Measurements from ENCODE around the gene NINJ1. TPM values are rescaled to one million over a fixed set of nuclear protein-coding genes. Genes with fewer than 3 reads are reported as not detected.
"Not testable (repeated sequence)": the region's sequence is repeated elsewhere in the genome, so short reads cannot be mapped to it uniquely, and the experiment has no call there.

Gene NINJ1
- total RNA-seq, 2 donors from 2014 or later, result 169 to 219 TPM

DNA sequence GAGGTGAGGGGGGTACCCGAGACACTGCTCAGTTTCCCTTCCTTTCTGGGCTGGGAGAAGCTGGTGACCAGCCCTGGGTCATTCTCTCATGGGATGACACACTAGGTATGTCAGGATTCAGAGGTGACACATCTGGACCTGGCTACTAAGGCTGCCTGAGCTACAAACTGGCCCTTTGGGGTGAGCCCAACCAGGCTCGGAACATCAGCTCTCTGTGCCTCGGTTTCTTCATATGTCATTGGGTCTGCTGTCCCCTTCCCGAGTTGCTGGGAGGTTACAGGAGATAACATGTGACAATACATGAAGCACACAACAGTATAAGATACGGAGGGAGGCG is 26.3 kb downstream of the NINJ1 start:
- ATAC-seq (no peak), DNase-seq (no peak)
- no peak overlapping the region for H3K27ac Mint-ChIP-seq
- H3K9me3 ChIP-seq (ENCODE audit: control insufficient read depth, low read length, poor library complexity, severe bottlenecking), result no peaks in the 10 kb centered on the region
- H3K27me3 Mint-ChIP-seq, result no peaks in the 10 kb centered on the region
- H3K36me3 Mint-ChIP-seq (ENCODE audit: low read depth), result peaks cover 13% of the 10 kb centered on the region
- no peak overlapping the region for H3K4me3 Mint-ChIP-seq
- peaks cover 37% of the 10 kb centered on the region for H3K4me1 Mint-ChIP-seq

DNA sequence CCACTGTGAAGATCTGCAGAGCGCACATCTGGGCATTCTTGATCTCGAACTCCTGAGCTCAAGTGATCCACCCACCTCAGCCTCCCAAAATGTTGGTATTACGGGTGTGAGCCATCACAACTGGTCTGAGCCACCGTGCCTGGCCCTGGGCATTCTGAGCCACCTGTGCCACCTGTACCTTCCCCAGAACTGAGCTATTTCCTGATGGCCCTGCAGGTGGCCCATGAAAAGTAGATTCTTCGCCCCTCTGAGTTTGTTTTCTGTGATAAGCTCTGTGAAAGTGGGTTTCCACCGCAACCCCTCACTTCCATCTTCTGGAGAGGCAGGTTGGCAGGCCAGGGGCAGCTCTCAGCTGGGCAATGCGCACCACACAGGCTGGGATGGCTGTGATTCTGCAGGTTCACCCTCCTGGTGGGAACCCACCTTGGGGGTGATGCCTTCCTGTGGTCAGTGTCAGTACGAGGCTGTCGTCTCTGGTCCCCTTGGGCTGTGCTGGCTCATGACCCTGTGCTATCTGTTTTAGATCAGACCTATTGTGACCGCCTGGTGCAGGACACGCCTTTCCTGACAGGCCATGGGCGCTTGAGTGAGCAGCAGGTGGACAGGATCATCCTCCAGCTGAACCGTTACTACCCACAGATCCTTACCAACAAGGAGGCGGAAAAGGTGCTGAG is 26.8 kb downstream of the NINJ1 start:
- ATAC-seq, result no peak
- Mint-ChIP-seq H3K4me1 (peaks cover 38% of the 10 kb centered on the region), H3K36me3 (ENCODE audit: low read depth) (peaks cover 13% of the 10 kb centered on the region), H3K4me3 (no peak overlapping the region), H3K27me3 (no peaks in the 10 kb centered on the region), H3K27ac (peak overlapping the region; percentile 51)
- no peaks in the 10 kb centered on the region for H3K9me3 ChIP-seq (ENCODE audit: control insufficient read depth, low read length, poor library complexity, severe bottlenecking)
- DNase-seq, result peak in 1 of 3 donors; percentile 3

DNA sequence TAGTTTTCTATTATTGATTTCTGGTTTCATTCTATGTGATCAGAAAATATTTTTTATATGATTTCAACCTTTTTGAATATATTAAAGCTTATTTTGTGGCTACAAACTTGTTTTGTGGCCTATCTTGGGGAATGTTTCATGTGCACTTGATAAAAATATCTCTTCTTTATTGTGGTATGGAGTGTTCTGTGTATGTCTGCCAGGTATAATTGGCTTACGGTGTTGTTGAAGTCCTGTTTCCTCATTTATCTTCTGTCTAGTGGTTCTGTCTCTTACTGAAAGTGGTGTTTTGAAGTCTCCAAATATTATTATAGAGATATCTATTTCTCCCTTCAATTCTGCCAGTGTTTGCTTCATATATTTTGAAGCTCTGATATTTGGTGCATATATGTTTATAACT is 28.4 kb downstream of the NINJ1 start:
- DNase-seq (no peak), ATAC-seq (peak; percentile 58)
- H3K9me3 ChIP-seq (ENCODE audit: control insufficient read depth, low read length, poor library complexity, severe bottlenecking), result no peaks in the 10 kb centered on the region
- Mint-ChIP-seq H3K4me1 (peaks cover 37% of the 10 kb centered on the region), H3K27me3 (no peaks in the 10 kb centered on the region), H3K4me3 (no peak overlapping the region), H3K27ac (peak overlapping the region; percentile 51), H3K36me3 (ENCODE audit: low read depth) (peaks cover 13% of the 10 kb centered on the region)

DNA sequence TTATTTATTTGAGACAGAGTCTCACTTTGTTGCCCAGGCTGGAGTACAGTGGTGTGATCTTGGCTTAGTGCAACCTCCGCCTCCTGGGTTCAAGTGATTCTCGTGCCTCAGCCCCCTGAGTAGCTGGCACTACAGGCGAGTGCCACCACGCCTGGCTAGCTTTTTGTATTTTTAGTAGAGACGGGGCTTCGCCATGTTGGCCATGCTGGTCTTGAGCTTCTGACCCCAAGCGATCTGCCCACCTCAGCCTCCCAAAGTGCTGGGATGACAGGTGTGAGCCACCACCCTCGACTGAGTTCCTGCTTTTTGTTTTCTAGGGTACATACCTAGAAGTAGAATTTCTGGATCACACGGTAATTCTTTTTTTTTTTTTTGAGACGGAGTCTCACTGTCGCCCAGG is 33.0 kb downstream of the NINJ1 start:
- H3K9me3 ChIP-seq (ENCODE audit: control insufficient read depth, low read length, poor library complexity, severe bottlenecking); H3K27me3 Mint-ChIP-seq; H3K27ac Mint-ChIP-seq; H3K36me3 Mint-ChIP-seq (ENCODE audit: low read depth); H3K4me3 Mint-ChIP-seq; DNase-seq; ATAC-seq: not testable (repeated sequence)
- peaks cover 37% of the 10 kb centered on the region for H3K4me1 Mint-ChIP-seq

DNA sequence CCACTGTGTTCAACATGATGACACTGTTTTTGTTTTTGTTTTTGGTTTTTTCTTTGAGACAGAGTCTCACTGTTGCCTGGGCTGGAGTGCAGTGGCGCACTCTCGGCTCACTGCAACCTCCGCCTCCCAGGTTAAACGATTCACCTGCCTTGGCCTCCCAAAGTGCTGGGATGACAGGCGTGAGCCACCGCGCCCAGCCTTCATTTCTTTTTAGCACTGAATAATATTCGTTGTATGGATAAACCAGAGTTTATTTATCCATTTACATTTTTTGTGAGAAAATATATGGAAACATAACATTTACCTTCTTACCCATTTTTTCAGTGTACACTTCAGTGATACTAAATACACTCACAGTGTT is 33.8 kb downstream of the NINJ1 start:
- H3K36me3 Mint-ChIP-seq (ENCODE audit: low read depth), result peaks cover 6% of the 10 kb centered on the region
- no peak overlapping the region for H3K4me3 Mint-ChIP-seq
- H3K4me1 Mint-ChIP-seq, result peaks cover 32% of the 10 kb centered on the region
- no peak overlapping the region for H3K27ac Mint-ChIP-seq
- DNase-seq (no peak), ATAC-seq (no peak)
- H3K9me3 ChIP-seq (ENCODE audit: control insufficient read depth, low read length, poor library complexity, severe bottlenecking), result no peaks in the 10 kb centered on the region
- no peaks in the 10 kb centered on the region for H3K27me3 Mint-ChIP-seq

DNA sequence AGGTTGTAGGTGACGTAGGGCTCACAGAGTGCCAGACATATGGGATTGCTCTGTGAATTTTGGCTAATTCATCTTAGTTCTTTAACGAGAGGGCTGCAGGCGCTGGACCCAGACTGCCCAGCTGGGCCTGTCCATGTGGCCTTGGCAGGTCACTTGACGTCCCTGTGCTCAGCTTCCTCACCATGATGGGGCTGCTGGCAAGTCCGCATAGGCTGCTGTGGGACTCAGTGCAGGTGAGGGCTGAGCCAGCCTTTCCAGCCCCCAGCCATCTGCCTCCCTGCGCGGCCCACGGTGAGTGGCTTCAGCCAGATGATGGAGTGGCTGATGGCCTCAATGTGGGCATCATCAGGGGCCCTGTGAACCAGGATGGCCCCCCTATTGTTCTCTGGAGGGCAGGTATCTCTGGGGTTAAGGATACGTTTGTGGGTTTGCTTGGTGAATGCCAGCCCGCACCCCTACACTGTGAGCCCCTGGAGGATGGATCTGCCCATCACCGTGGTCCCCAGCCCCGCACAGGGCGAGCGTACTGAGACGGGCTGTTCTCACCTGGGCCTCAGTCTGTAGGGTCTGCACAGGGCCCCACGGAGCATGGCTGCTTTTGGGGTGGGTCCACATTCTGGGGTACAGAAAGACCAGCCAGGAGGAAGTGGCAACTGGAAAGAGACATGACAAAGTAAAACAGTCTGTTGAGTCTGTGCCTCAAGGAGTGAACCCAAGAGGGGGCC is 34.3 kb downstream of the NINJ1 start:
- Mint-ChIP-seq H3K27me3 (no peaks in the 10 kb centered on the region), H3K27ac (no peak overlapping the region), H3K36me3 (ENCODE audit: low read depth) (peaks cover 6% of the 10 kb centered on the region), H3K4me3 (no peak overlapping the region), H3K4me1 (peaks cover 32% of the 10 kb centered on the region)
- no peak for DNase-seq
- no peaks in the 10 kb centered on the region for H3K9me3 ChIP-seq (ENCODE audit: control insufficient read depth, low read length, poor library complexity, severe bottlenecking)
- ATAC-seq, result no peak

DNA sequence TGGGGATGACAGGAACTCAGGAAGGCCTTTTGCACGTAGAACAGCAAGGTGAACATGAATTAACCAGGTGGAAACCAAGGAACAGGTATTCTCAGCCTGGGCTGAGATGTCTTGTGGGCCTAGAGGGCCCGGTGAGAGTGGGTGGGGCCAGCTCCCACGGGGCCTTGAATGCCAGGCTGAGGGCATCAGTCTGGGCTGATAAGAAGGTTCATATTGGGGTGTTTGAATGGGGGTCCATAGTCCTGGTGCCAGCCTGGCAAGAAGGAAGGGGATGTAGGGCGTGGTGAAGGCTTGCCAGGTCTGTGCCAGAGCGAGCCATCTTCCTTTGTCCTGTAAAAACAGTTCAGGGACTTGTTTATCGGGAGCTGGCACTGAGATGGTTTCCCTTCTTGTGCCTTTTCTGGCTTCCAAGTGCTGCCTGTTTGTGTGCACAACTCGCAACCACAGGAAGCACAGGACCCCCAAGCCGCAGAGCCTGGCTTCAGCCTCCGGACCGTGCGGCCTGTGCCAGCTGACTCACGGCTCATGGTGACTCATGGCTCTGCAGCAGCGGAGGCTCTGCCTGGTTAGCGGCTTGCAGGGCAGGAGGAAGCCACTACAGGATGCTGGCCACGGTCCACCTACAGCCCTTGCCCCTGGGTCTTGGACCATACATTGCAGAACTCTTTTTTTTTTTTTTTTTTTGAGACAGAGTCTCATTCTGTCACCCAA is 35.7 kb downstream of the NINJ1 start:
- Mint-ChIP-seq H3K4me1 (peaks cover 40% of the 10 kb centered on the region), H3K4me3 (peak overlapping the region; percentile 93), H3K36me3 (ENCODE audit: low read depth) (peaks cover 2% of the 10 kb centered on the region), H3K27me3 (no peaks in the 10 kb centered on the region), H3K27ac (peak overlapping the region; percentile 91)
- no peaks in the 10 kb centered on the region for H3K9me3 ChIP-seq (ENCODE audit: control insufficient read depth, low read length, poor library complexity, severe bottlenecking)
- ATAC-seq (no peak), DNase-seq (peak in 1 of 3 donors; percentile 44)

DNA sequence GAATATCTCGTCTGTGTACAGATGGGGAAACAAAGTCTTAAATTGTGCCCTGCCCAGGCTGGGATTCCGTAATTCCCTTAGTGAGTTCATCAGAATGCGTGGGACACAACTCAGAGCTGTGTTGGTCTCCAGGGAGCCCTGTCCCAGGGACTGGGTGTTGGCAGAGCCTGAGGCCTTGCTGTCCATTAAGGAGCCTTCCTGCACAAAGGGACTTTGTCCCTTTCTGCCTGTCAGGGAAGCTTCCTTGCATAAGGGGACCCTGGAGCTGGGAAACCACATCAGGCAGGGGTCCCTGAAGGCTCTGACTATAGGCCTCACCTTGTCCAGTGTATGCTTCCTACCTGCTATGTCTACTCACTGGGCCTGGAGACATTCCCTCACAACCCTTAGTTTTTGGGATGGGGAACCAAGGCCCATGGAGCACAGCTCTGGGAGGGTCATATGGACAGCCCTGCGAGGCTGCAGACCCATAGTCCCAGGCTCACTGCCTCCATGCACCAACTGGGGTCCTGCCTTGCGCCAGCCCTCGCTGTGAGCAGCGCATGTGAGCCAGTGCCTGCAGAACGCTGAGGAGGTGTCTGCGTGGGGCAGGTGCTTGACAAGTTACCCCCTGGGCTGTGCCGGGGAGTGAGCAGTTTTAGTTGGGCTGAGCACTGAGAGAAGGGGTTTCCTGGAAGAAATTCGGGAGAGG is 36.4 kb downstream of the NINJ1 start:
- H3K4me3 Mint-ChIP-seq, result peak overlapping the region; percentile 93
- H3K4me1 Mint-ChIP-seq, result peaks cover 39% of the 10 kb centered on the region
- no peaks in the 10 kb centered on the region for H3K27me3 Mint-ChIP-seq
- H3K27ac Mint-ChIP-seq, result peak overlapping the region; percentile 91
- H3K9me3 ChIP-seq (ENCODE audit: control insufficient read depth, low read length, poor library complexity, severe bottlenecking), result no peaks in the 10 kb centered on the region
- DNase-seq (no peak), ATAC-seq (no peak)
- peaks cover 2% of the 10 kb centered on the region for H3K36me3 Mint-ChIP-seq (ENCODE audit: low read depth)

DNA sequence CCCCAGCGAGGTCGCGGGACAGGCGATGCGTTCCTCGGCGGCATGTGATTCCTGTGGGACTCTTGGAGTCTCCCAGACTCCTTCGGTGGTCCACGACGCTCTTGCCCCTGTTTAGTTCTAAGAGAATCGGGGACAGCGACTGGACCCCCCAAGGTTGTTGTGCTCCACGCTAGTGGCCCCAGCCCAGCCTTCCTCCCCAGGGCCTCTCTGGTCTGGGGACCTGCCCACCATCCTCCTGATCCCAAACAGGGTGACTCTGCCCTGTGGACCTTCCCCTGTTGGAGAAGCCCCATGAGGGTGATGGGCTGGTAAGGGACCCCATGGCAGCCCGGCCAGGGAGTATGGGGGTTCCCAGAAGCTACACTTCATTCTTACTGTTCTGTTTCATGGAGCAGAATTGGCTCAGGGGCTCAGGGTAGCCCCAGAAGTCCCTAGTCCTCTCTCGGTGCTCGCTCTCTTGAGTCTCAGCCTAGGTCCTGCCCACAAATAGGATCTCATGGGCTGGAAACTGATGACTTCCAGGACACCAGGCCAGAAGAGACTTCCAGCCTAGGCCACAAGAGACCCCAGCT is 37.2 kb downstream of the NINJ1 start:
- Mint-ChIP-seq H3K4me3 (peak overlapping the region; percentile 93), H3K36me3 (ENCODE audit: low read depth) (no peaks in the 10 kb centered on the region), H3K27ac (peak overlapping the region; percentile 91), H3K4me1 (peaks cover 43% of the 10 kb centered on the region), H3K27me3 (no peaks in the 10 kb centered on the region)
- DNase-seq (no peak), ATAC-seq (no peak)
- H3K9me3 ChIP-seq (ENCODE audit: control insufficient read depth, low read length, poor library complexity, severe bottlenecking), result no peaks in the 10 kb centered on the region

DNA sequence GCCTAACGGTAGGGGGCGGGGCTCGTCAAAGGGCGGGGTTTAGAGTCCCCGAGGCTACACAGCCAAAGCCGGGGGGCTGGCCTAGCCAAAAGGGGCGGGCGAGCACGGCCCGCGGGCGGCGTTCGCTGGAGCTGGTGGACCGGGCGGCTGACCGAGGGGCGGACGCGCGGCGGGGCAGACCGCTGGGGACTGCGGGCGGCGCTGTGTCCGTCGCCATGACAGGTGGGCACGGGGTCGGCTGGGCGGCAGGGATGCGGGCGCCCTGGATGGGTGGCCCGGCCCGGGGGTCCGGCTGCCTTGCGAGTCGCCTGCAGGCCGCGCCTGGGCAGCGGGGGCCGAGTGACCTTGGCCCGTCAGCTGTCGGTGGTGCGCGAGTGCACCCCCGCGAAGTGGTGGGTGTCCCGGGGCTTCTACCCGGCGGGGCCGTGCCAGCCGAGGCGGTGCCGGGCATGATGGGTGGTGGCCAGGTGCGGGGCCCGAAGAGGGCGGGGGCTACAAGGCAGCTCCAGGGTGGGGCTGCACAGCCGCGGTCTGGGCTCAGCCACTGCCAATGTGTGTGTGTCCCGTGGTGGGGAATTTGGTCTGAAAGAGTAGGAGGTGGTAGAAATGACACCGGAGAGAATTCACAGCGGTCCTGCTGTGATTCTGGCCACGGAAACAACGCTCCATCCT is 37.8 kb downstream of the NINJ1 start, which contains the start of gene CARD19:
TSS of gene CARD19 (plus strand) at position 87 of the 672 bp plus-strand sequence. CDS start at position 216, 129 bp downstream.
- no peaks in the 10 kb centered on the region for H3K27me3 Mint-ChIP-seq
- peak; percentile 13 for ATAC-seq

DNA sequence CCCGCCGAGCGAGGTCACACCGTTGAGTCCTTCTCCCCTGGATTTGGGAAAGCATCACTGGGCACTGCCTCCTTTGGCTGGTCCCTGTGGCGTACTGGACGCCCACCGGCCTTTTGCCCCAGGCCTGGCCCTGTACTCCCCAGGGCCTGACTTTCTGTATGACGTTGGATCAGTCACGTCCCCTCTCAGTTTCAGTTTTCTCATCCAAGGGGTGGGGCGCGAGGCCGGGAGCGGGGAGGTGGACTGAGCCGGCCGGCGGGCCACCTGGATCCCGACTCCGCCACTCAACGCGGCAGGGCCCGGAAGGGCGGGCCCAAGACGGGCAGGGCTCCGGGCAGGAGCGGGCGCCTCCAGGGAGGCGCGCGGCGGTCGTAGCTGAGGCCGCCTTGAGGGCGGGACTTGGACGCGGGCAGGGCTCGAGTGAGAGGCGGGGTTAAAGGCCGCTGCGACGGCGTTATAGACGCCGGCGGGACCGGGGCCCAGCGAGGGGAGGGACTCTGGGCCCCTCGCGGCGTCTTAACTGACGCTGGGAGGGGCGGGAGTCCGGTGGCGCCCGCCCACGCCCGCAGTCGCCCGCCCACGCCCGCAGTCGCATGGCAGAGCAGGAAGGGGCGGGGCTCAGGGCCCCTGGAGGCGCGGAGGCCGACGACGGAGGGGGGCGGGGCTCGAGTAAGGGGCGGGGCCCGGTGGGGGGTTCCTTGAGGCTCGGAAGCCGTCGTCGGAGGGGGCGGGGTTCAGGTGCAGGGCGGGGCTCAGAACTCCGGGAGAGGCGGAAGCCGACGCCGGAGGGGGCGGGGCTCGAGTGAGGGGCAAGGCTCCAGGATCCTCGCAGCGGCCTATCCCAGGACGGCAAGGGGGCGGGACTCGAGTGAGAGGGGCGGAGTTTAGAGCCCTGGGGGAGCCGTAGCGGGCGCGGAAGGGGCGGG is 38.6 kb downstream of the NINJ1 start:
- H3K9me3 ChIP-seq (ENCODE audit: control insufficient read depth, low read length, poor library complexity, severe bottlenecking), result no peaks in the 10 kb centered on the region
- Mint-ChIP-seq H3K36me3 (ENCODE audit: low read depth) (no peaks in the 10 kb centered on the region), H3K27ac (peak overlapping the region; percentile 95), H3K4me1 (peaks cover 45% of the 10 kb centered on the region), H3K4me3 (peak overlapping the region; percentile 93), H3K27me3 (no peaks in the 10 kb centered on the region)
- ATAC-seq (peak; percentile 85), DNase-seq (peak; percentile 100)

More for the DNA sequence above, 37.8 kb downstream of the NINJ1 start, which contains the start of gene CARD19:
- Mint-ChIP-seq H3K36me3 (ENCODE audit: low read depth) (no peaks in the 10 kb centered on the region), H3K4me3 (peak within 1 kb of the TSS; percentile 93), H3K27ac (peak within 1 kb of the TSS; percentile 95), H3K4me1 (peaks cover 45% of the 10 kb centered on the region)
- H3K9me3 ChIP-seq (ENCODE audit: control insufficient read depth, low read length, poor library complexity, severe bottlenecking), result no peaks in the 10 kb centered on the region
- DNase-seq, result peak; percentile 44 to 63 (median 58)
